SH-SY5Y (cell line): Measurements from ENCODE around the gene ARHGAP15.

ENCODE experiments used
- GATA2 ChIP-seq: IDR thresholded peaks from 2 replicates; pipeline ENCODE4 v1.6.1; 2011; ENCODE audit warnings: mild to moderate bottlenecking, low read depth, low read length
- GATA3 ChIP-seq: IDR thresholded peaks from 2 replicates; pipeline ENCODE4 v1.6.1; 2011; ENCODE audit warnings: low read depth, mild to moderate bottlenecking, low read length, moderate library complexity

- TF ChIP-seq GATA3 (no peak), GATA2 (no peak)
These were observed 249.8 kb downstream of the ARHGAP15 start for GRCh38 chr2:143378996-143379395.
